ENCODE results near the gene VTI1B.

- TF ChIP-seq CTCF (IDR thresholded peaks at IDR 0.05) = no peak
- TF ChIP-seq POLR2A (IDR thresholded peaks at IDR 0.05) = no peak
Observed at GRCh38 chr14:67643713-67644112, 30.7 kb downstream of the VTI1B start.
